Neural progenitor cell (in vitro differentiated cells): ENCODE measurements around the gene GLO1.

Experiments used
- EZH2 ChIP-seq: fragments of 200-600 bp; sonication (generic); IDR thresholded peaks from 2 replicates; pipeline ENCODE4 v1.6.1; 2017; ENCODE audit warnings: antibody characterized with exemption, mild to moderate bottlenecking, moderate library complexity
- EZH2phosphoT487 ChIP-seq: fragments of 200-600 bp; sonication (generic); IDR thresholded peaks from 2 replicates; pipeline ENCODE4 v1.6.1; 2017; ENCODE audit warnings: antibody characterized with exemption
- TF ChIP-seq, protein P1 (sequence below): fragments of 200-600 bp; sonication (generic); IDR thresholded peaks from 2 replicates; pipeline ENCODE4 v1.5.1; 2017; ENCODE audit warnings: antibody characterized with exemption, mild to moderate bottlenecking

DNA sequence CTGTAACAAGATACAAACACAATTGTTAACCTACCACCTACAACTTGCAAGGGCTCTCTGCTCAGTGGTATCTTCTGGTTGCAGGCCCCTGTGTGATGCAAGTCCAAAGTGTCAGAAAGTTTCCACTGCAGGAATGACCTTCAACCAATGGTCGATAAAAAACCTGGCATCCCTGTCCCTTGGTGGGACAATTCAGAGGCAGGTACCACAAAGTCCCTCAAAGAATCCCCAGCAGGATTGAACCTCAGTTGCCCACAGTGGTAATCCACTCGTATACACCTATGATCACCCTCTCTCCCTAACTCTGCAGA lies 15.9 kb downstream of the GLO1 start:
- TF ChIP-seq, protein P1, sequence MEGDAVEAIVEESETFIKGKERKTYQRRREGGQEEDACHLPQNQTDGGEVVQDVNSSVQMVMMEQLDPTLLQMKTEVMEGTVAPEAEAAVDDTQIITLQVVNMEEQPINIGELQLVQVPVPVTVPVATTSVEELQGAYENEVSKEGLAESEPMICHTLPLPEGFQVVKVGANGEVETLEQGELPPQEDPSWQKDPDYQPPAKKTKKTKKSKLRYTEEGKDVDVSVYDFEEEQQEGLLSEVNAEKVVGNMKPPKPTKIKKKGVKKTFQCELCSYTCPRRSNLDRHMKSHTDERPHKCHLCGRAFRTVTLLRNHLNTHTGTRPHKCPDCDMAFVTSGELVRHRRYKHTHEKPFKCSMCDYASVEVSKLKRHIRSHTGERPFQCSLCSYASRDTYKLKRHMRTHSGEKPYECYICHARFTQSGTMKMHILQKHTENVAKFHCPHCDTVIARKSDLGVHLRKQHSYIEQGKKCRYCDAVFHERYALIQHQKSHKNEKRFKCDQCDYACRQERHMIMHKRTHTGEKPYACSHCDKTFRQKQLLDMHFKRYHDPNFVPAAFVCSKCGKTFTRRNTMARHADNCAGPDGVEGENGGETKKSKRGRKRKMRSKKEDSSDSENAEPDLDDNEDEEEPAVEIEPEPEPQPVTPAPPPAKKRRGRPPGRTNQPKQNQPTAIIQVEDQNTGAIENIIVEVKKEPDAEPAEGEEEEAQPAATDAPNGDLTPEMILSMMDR = no peak
- TF ChIP-seq EZH2 (no peak), EZH2phosphoT487 (no peak)
